Measurements from ENCODE around the gene PRSS1.

- no peak for TF ChIP-seq CTCF (IDR thresholded peaks at IDR 0.05; ENCODE audit: insufficient read depth, low read length, poor library complexity, severe bottlenecking)
- no peak for TF ChIP-seq EZH2phosphoT487 (conservative IDR thresholded peaks at IDR 0.05; ENCODE audit: low read length)
Observed at GRCh38 chr7:142785841-142786250, 36.6 kb downstream of the PRSS1 start.

All from SU-DHL-6 (cell line).